GM19324 (cell line): ENCODE measurements around the gene CTAG1B.
"Not testable (repeated sequence)": the region's sequence is repeated elsewhere in the genome, so short reads cannot be mapped to it uniquely, and the experiment has no call there.

Experiments used
- ATAC-seq: cut with Tn5 transposase; IDR thresholded peaks from one replicate; pipeline ENCODE4 v1.9.1; 2021; ENCODE audit warnings: mild to moderate bottlenecking, moderate library complexity; ENCODE audit not compliant: unreplicated experiment, low FRiP score

The CTAG1B gene

GRCh38 chrX:154619182-154619581 lies at the start of gene CTAG1B:
CTAG1B (minus strand) TSS chrX:154619282; CDS start chrX:154619218, 64 bp downstream.
- ATAC-seq: not testable (repeated sequence)

GRCh38 chrX:154661899-154662298 lies 42.8 kb upstream of the CTAG1B start:
- ATAC-seq: no peak

GRCh38 chrX:154661170-154661569 lies 42.1 kb upstream of the CTAG1B start:
- no peak for ATAC-seq

GRCh38 chrX:154660541-154660940 lies 41.5 kb upstream of the CTAG1B start:
- no peak for ATAC-seq

- no peak for ATAC-seq
These were observed 39.9 kb upstream of the CTAG1B start for GRCh38 chrX:154658957-154659356.

GRCh38 chrX:154658187-154658586 lies 39.1 kb upstream of the CTAG1B start:
- ATAC-seq: no peak

- ATAC-seq: no peak
These were observed 38.2 kb upstream of the CTAG1B start for GRCh38 chrX:154657226-154657805.

GRCh38 chrX:154655786-154656185 lies 36.7 kb upstream of the CTAG1B start:
- ATAC-seq: no peak

GRCh38 chrX:154655346-154655745 lies 36.3 kb upstream of the CTAG1B start:
- no peak for ATAC-seq

- no peak for ATAC-seq
These were observed 35.8 kb upstream of the CTAG1B start for GRCh38 chrX:154654925-154655324.

- ATAC-seq: no peak
These were observed 35.3 kb upstream of the CTAG1B start for GRCh38 chrX:154654372-154654771.

GRCh38 chrX:154653413-154653812 lies 34.3 kb upstream of the CTAG1B start, which contains the start of gene CTAG2:
CTAG2 (minus strand) TSS chrX:154653579; CDS start chrX:154653515, 64 bp downstream.
- ATAC-seq: not testable (repeated sequence)

- no peak for ATAC-seq
These were observed 33.9 kb upstream of the CTAG1B start for GRCh38 chrX:154653048-154653401.

- ATAC-seq: no peak
These were observed 33.4 kb upstream of the CTAG1B start for GRCh38 chrX:154652311-154653047.

- no peak for ATAC-seq
These were observed 31.1 kb upstream of the CTAG1B start for GRCh38 chrX:154650221-154650510.

GRCh38 chrX:154649503-154650220 lies 30.6 kb upstream of the CTAG1B start:
- no peak for ATAC-seq

GRCh38 chrX:154648931-154649330 lies 29.8 kb upstream of the CTAG1B start:
- no peak for ATAC-seq

- ATAC-seq: not testable (repeated sequence)
These were observed 26.8 kb upstream of the CTAG1B start for GRCh38 chrX:154645745-154646378.

- not testable (repeated sequence) for ATAC-seq
These were observed 24.6 kb upstream of the CTAG1B start for GRCh38 chrX:154643708-154644107.

GRCh38 chrX:154641740-154642139 lies 22.7 kb upstream of the CTAG1B start:
- ATAC-seq: not testable (repeated sequence)

- not testable (repeated sequence) for ATAC-seq
These were observed 14.6 kb upstream of the CTAG1B start for GRCh38 chrX:154633661-154634060.
